ENCODE measurements around the gene FOSL2.

FOSL2 gene

GRCh38 chr2:28435814-28436351 lies 43.2 kb downstream of the FOSL2 start:
- no peak overlapping the region for H3K4me3 ChIP-seq (replicated peaks; ENCODE audit: low read depth, low read length)
- no peak for DNase-seq (ENCODE audit: extremely low read depth, insufficient read length)
- no peaks in the 10 kb centered on the region for H3K27me3 ChIP-seq (replicated peaks; ENCODE audit: control insufficient read depth, insufficient read depth, low read length)
- TF ChIP-seq, protein P1, sequence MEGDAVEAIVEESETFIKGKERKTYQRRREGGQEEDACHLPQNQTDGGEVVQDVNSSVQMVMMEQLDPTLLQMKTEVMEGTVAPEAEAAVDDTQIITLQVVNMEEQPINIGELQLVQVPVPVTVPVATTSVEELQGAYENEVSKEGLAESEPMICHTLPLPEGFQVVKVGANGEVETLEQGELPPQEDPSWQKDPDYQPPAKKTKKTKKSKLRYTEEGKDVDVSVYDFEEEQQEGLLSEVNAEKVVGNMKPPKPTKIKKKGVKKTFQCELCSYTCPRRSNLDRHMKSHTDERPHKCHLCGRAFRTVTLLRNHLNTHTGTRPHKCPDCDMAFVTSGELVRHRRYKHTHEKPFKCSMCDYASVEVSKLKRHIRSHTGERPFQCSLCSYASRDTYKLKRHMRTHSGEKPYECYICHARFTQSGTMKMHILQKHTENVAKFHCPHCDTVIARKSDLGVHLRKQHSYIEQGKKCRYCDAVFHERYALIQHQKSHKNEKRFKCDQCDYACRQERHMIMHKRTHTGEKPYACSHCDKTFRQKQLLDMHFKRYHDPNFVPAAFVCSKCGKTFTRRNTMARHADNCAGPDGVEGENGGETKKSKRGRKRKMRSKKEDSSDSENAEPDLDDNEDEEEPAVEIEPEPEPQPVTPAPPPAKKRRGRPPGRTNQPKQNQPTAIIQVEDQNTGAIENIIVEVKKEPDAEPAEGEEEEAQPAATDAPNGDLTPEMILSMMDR (IDR thresholded peaks at IDR 0.05; ENCODE audit: insufficient read depth, low read length, poor library complexity, severe bottlenecking) = no peak
- H3K36me3 ChIP-seq (ENCODE audit: control insufficient read depth, insufficient read depth, low read length) = no peaks in the 10 kb centered on the region

DNA sequence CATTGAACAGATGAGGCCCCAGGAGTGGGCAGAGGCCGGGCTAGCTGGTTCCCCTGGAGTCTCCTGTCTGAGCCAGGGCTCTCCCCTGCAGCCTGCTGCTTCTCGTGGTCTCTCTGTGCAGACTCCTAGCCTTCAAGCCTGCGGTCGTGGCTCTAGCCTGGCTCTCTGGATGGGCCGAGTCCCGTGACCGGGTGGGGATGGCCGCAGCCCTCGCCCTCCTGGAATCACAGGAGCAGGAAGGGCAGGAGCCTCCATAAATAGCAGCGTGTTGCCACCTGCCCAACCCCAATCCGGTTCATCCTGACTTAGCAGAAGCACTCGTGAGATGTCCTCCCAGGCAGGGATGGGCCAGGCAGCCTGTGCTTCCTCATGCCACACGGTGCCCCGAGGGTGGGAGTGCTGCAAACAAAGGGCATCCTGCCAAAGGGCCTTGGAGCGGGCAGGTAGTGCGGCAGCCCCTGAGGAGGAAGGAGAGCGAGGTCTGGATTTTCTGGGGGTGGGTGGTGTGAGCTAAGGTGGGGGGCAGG lies 43.9 kb downstream of the FOSL2 start:
- Histone ChIP-seq H3K4me3 (replicated peaks; ENCODE audit: low read depth, low read length) (no peak overlapping the region), H3K36me3 (ENCODE audit: control insufficient read depth, insufficient read depth, low read length) (no peaks in the 10 kb centered on the region), H3K27me3 (replicated peaks; ENCODE audit: control insufficient read depth, insufficient read depth, low read length) (no peaks in the 10 kb centered on the region)
- TF ChIP-seq, protein P1 (IDR thresholded peaks at IDR 0.05; ENCODE audit: insufficient read depth, low read length, poor library complexity, severe bottlenecking) = no peak
- no peak for DNase-seq (ENCODE audit: extremely low read depth, insufficient read length)

DNA sequence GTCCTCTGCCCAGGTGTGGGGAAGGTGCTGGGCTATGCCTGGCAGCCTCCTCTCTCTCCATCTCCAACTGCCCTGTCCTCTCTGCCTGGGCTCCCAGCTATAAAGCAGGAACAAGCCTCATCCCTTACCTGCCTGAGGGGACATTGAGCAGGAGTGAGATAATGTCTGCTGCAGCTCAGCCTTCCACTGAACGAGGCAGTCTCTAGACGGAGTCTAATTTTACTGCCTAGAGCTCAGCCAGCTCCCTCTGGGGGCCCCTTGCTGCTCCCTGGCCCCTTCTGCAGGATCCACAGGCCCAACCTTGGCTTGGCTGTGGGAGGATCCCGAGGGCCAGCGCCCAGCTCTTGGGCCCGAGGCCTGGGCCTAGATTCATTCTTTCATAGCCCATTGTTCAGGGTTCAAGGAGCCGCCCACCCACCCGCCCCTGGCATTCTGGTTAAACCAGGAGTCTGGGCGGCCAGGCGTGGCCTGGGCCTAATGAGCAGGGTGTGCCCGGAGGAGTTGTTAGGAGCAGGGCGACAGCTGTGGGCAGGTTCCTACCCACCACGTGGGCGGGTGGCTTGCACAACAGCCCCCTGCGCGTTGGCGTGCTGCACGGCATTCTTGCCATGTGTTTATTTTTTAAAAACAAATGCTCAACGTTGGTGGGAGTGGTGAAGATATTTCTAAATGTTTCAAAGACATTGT lies 44.6 kb downstream of the FOSL2 start:
- TF ChIP-seq, protein P1 (IDR thresholded peaks at IDR 0.05; ENCODE audit: insufficient read depth, low read length, poor library complexity, severe bottlenecking) = no peak
- H3K4me3 ChIP-seq (replicated peaks; ENCODE audit: low read depth, low read length) = no peak overlapping the region
- H3K36me3 ChIP-seq (ENCODE audit: control insufficient read depth, insufficient read depth, low read length) = no peaks in the 10 kb centered on the region
- no peaks in the 10 kb centered on the region for H3K27me3 ChIP-seq (replicated peaks; ENCODE audit: control insufficient read depth, insufficient read depth, low read length)
- DNase-seq (ENCODE audit: extremely low read depth, insufficient read length) = no peak

- no peaks in the 10 kb centered on the region for H3K27me3 ChIP-seq (replicated peaks; ENCODE audit: control insufficient read depth, insufficient read depth, low read length)
- TF ChIP-seq, protein P1 (IDR thresholded peaks at IDR 0.05; ENCODE audit: insufficient read depth, low read length, poor library complexity, severe bottlenecking) = no peak
- no peak for DNase-seq (ENCODE audit: extremely low read depth, insufficient read length)
- no peak overlapping the region for H3K4me3 ChIP-seq (replicated peaks; ENCODE audit: low read depth, low read length)
- H3K36me3 ChIP-seq (ENCODE audit: control insufficient read depth, insufficient read depth, low read length) = no peaks in the 10 kb centered on the region
These were observed 45.3 kb downstream of the FOSL2 start for GRCh38 chr2:28437918-28438317.

- TF ChIP-seq, protein P1 (IDR thresholded peaks at IDR 0.05; ENCODE audit: insufficient read depth, low read length, poor library complexity, severe bottlenecking) = no peak
- no peaks in the 10 kb centered on the region for H3K27me3 ChIP-seq (replicated peaks; ENCODE audit: control insufficient read depth, insufficient read depth, low read length)
- no peak overlapping the region for H3K4me3 ChIP-seq (replicated peaks; ENCODE audit: low read depth, low read length)
These were observed 45.9 kb downstream of the FOSL2 start for GRCh38 chr2:28438532-28439063.

More at GRCh38 chr2:28438532-28439063, 45.9 kb downstream of the FOSL2 start:
- no peak for DNase-seq (ENCODE audit: extremely low read depth, insufficient read length)
- H3K36me3 ChIP-seq (ENCODE audit: control insufficient read depth, insufficient read depth, low read length) = no peaks in the 10 kb centered on the region
